Posterior cingulate gyrus (tissue), 11 donors: Measurements from ENCODE around the gene STPG2.
"Not testable (repeated sequence)": the region's sequence is repeated elsewhere in the genome, so short reads cannot be mapped to it uniquely, and the experiment has no call there.

Experiments used
- DNase-seq, 10 donors: peaks; one replicate each; pipeline versions ENCODE4 v3.0.0 to v3.0.0-alpha.2; 2020 to 2021; ENCODE audit warnings: mixed read lengths in 3 of 10
- intact Hi-C: fragments of 100-400 bp; cut with DNase I; formaldehyde crosslinking; loops from one replicate; pipeline ENCODE4 v1.15.1; 2023

The STPG2 gene

GRCh38 chr4:97953171-97953941, 189.9 kb downstream of the STPG2 start:
- intact Hi-C loops, result no loop called here
- DNase-seq, result peak in 1 of 10 donors; percentile 66

GRCh38 chr4:97952763-97953162, 190.5 kb downstream of the STPG2 start:
- intact Hi-C loops, result no loop called here
- no peak for DNase-seq

DNA sequence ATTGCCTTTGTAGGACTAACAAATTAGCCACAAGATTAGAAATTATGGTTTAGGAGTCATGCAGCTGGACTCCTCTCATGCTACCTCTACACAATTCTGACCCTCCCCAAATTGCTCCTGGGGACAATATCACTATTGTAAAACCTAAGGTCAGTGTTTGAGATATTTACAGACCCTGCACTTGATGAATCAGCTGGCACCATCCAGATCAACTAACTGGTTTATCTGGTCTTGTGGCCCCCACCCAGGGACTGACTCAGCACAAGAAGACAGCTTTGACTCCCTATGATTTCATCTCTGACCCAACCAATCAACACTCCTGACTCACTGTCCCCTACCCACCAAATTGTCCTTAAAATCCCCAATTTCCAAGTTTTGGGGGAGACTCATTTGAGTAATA, 192.4 kb downstream of the STPG2 start:
- DNase-seq, result no peak

GRCh38 chr4:97942951-97943350, 200.3 kb downstream of the STPG2 start:
- no peak for DNase-seq
- intact Hi-C loops, result no loop called here

More for the DNA sequence above, 192.4 kb downstream of the STPG2 start:
- intact Hi-C loops, result no loop called here

GRCh38 chr4:97942137-97942536, 201.1 kb downstream of the STPG2 start:
- no peak for DNase-seq
- intact Hi-C loops, result no loop called here

DNA sequence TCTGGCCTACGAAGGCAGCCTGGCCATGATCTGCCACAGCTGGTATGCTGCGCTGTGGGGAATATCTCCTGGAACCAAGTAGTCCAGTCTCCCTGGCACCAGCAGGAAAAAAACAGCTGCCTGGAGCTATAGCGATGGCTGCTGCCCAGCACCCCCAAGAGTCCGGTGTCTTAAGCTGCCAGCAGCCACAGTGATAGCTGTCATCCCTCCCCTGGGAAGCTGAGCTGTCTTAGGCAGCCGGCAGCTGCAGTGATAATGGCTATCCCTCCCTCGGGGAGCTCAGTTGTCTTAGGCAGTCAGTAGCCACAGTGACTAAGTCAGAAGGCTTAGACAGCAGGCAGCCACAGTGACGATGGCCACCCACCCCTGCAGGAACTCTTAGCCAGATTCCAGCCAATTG, 205.1 kb downstream of the STPG2 start:
- DNase-seq, result no peak
- intact Hi-C loops, result no loop called here

- intact Hi-C loops, result no loop called here
- no peak for DNase-seq
These were observed 218.8 kb downstream of the STPG2 start for GRCh38 chr4:97924341-97924958.

DNA sequence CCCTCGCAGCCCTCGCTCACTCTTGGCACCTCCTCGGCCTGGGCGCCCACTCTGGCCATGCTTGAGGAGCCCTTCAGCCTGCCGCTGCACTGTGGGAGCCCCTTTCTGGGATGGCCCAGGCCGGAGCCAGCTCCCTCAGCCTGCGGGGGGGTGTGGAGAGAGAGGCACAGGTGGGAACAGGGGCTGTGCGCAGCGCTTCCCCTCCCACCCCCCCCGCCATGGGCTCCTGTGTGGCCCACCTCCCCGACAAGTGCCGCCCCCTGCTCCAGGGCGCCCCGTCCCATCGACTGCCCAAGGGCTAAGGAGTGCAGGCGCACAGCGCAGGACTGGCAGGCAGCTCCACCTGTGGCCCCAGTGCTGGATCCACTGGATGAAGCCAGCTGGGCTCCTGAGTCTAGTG, 220.2 kb downstream of the STPG2 start:
- DNase-seq, result peak in 3 of 10 donors; percentile 35 to 73 (median 69)
- intact Hi-C loops, result no loop called here

GRCh38 chr4:97917115-97917514, 226.2 kb downstream of the STPG2 start:
- peak in 3 of 10 donors; percentile 58 to 69 (median 68) for DNase-seq
- intact Hi-C loops, result no loop called here

DNA sequence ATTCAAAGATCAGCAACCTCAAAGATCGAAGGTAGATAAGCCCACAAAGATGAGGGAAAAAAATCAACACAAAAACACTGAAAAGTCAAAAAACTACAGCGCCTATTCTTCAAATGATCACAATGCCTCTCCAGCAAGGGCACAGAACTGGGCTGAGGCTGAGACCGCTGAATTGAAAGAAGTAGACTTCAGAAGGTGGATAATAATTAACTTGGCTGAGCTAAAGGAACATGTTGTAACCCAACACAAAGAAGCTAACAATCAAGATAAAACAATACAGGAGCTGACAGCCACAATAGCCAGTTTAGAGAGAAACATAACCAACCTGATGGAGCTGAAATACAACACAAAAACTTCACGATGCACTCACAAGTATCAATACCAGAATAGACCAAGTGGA, 231.1 kb downstream of the STPG2 start:
- intact Hi-C loops, result no loop called here
- DNase-seq, result no peak

GRCh38 chr4:97911236-97911906, 231.9 kb downstream of the STPG2 start:
- intact Hi-C loops, result no loop called here
- peak in 2 of 10 donors; percentile 37 to 69 for DNase-seq

GRCh38 chr4:97910005-97910404, 233.3 kb downstream of the STPG2 start:
- intact Hi-C loops, result no loop called here
- no peak for DNase-seq

DNA sequence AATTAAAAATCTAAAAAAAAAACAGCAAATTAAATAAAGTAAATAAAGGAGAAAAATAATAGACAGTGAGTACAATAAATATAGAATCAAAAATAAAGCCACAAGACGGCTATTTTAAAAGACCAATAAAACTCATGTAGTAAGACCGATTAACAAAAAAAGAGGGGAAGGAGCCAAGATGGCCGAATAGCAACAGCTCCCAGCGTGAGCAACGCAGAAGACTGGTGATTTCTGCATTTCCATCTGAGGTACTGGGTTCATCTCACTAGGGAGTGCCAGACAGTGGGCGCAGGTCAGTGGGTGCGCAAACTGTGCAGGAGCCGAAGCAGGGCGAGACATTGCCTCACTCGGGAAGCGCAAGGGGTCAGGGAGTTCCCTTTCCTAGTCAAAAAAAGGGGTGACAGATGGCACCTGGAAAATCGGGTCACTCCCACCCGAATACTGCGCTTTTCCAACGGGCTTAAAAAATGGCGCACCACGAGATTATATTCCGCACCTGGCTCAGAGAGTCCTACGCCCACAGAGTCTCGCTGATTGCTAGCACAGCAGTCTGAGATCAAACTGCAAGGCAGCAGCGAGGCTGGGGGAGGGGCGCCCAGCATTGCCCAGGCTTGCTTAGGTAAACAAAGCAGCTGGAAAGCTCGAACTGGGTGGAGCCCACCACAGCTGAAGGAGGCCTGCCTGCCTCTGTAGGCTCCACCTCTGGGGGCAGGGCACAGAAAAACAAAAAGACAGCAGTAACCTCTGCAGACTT, 239.7 kb downstream of the STPG2 start:
- intact Hi-C loops, result not testable (repeated sequence)
- DNase-seq, result peak in 1 of 10 donors; percentile 62

DNA sequence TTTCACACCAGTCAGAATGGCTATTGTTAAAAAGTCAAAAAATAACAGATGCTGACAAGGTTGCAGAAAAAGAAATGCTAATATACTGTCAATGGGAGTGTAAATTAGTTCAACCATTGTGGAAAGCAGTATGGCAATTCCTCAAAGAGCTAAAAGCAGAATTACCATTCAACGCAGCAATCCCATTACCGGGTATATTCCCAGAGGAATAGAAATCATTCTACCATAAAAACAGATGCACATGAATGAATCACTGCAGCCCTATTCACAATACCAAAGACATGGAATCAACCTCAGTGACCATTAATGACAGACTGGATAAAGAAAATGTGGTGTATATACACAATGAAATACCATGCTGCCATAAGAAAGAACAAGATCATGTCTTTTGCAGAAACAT, 243.0 kb downstream of the STPG2 start:
- intact Hi-C loops, result no loop called here
- no peak for DNase-seq

DNA sequence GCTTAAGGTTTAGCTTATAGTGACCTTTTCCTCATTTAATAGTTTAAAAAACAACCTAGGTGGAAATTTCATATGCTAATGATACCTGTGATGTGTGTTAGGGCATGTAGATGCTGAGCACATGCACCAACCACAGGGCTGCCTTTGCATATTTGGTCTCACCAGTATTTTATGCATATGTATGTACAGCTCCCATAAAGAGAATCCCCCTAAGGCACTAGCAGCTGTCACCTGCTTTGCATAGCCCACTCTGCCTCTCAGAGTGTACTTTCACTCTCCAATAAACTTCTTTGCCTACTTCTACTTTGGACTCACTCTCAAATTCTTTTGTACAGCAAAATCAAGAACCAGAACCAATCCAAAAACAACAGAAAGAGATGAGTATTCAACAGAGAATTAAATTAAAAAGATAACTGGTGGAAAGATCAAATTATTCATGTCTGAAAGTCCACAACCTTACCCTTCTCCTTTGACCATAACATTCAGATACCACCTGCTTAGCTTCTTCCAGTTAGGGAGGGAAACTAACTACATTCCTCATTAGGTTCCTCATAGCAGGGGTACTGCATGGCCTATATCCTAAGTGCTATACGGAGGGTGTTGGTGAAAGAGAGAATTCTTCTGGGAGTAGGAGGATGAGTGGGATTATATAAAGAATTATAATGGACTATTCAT, 250.5 kb downstream of the STPG2 start:
- DNase-seq, result no peak
- intact Hi-C loops, result no loop called here

GRCh38 chr4:97879942-97880341, 263.3 kb downstream of the STPG2 start:
- intact Hi-C loops, result no loop called here
- DNase-seq, result no peak

GRCh38 chr4:97868097-97868496, 275.2 kb downstream of the STPG2 start:
- intact Hi-C loops, result no loop called here
- no peak for DNase-seq

DNA sequence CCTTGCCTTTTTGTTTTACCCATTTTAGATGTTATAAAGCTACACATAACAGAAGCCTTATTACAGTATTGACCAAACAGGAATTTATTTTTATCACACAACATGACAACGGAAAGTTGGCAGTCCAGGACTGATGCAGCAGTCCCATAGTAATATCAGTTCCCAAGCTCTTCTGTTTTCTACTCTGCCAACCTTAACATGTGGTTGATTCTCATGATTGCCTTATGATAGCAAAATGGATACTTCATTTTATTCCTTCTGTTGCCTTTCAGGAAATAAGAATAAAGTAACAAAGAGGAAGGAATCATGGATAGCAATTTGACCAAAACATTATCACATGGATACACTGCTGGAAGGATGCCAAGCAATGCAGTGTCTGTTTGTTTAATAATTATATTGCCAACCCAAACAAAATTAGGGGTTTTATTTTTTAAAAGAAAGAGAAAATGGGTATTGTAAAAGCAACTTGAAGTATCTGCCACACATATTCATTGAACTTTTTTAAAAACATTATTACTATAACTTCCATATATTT, 275.7 kb downstream of the STPG2 start:
- no peak for DNase-seq
- intact Hi-C loops, result no loop called here

DNA sequence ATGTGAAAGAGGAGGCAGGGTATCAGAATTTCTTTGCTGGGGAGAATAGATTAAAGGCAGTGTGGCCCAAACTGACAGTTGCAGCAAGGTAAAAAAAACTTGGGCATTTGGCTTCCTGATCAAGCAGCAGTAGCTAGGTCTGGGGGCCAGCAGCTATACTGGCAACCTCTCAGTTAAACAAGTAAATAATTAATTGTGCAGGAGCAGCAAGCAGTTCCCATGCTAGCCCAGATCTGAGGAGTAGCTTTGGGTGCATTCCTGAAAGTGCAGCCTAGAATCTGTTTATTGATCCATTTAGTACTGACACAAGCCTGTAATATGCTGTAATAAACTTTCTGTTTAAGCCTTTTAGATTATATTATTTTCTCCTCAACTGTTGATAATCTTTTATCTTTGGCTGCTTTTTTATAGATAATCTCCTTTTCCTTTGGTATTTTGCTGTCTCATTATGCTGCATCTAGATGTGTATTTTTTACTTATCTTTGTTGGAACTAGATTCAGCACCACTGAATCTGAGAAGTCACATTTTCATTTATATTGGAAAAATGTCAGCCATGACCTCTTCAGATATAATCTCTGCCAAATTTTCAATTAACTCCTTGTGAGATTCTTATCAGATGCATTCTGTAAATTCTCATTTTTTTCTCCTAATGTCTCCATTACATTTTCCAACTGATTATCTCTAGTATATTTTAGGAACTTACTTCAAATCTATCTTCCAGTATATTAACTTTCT, 276.3 kb downstream of the STPG2 start:
- intact Hi-C loops, result no loop called here
- DNase-seq, result no peak
